Measurements from ENCODE around the gene IL17D. TPM values are rescaled to one million over a fixed set of nuclear protein-coding genes. Genes with fewer than 3 reads are reported as not detected.

The IL17D gene
- total RNA-seq, 2 donors from 2014 or later = 0.66 to 0.78 TPM

- no peak for TF ChIP-seq POLR2A (IDR thresholded peaks at IDR 0.05)
- H3K4me1 ChIP-seq = no peaks in the 10 kb centered on the region
- WGBS, 2 donors = 96 to 100% methylated on average over 1 of the region's 1 CpG
- no peaks in the 10 kb centered on the region for H3K36me3 ChIP-seq (replicated peaks in 1 of 2; ENCODE audit: insufficient read depth in 1 of 2, low read depth in 2 of 2)
- no peaks in the 10 kb centered on the region for H3K9me3 ChIP-seq
- ATAC-seq (no peak), DNase-seq (no peak)
- no peak overlapping the region for H3K4me3 ChIP-seq
- H3K27me3 ChIP-seq = no peaks in the 10 kb centered on the region
- H3K27ac ChIP-seq = no peak overlapping the region
- intact Hi-C loops (cut with DNase I) = no loop called here
Observed at GRCh38 chr13:20682061-20682460, 21.4 kb upstream of the IL17D start.

- DNase-seq = no peak
- WGBS, 2 donors = 81 to 90% methylated on average over 4 of the region's 4 CpGs
- intact Hi-C loops (cut with DNase I) = no loop called here
Observed at GRCh38 chr13:20684041-20684440, 19.5 kb upstream of the IL17D start.

GRCh38 chr13:20684546-20684945 is 19.0 kb upstream of the IL17D start:
- H3K27ac ChIP-seq = no peak overlapping the region
- no peaks in the 10 kb centered on the region for H3K4me1 ChIP-seq
- 60 to 83% methylated on average over 17 to 18 of the region's 18 CpGs for WGBS, 2 donors
- H3K9me3 ChIP-seq = no peaks in the 10 kb centered on the region
- TF ChIP-seq CTCF (IDR thresholded peaks at IDR 0.05) (no peak), POLR2A (IDR thresholded peaks at IDR 0.05) (no peak)
- no peak overlapping the region for H3K4me3 ChIP-seq
- H3K36me3 ChIP-seq (replicated peaks in 1 of 2; ENCODE audit: insufficient read depth in 1 of 2, low read depth in 2 of 2) = no peaks in the 10 kb centered on the region
- intact Hi-C loops (cut with DNase I) = no loop called here
- ATAC-seq = no peak
- H3K27me3 ChIP-seq = no peaks in the 10 kb centered on the region
- DNase-seq = no peak

More at GRCh38 chr13:20684041-20684440, 19.5 kb upstream of the IL17D start:
- Histone ChIP-seq H3K27me3 (no peaks in the 10 kb centered on the region), H3K27ac (no peak overlapping the region), H3K9me3 (no peaks in the 10 kb centered on the region), H3K36me3 (replicated peaks in 1 of 2; ENCODE audit: insufficient read depth in 1 of 2, low read depth in 2 of 2) (no peaks in the 10 kb centered on the region), H3K4me3 (no peak overlapping the region), H3K4me1 (no peaks in the 10 kb centered on the region)
- ATAC-seq = no peak
- TF ChIP-seq CTCF (IDR thresholded peaks at IDR 0.05) (no peak), POLR2A (IDR thresholded peaks at IDR 0.05) (no peak)

- Histone ChIP-seq H3K4me1 (no peaks in the 10 kb centered on the region), H3K4me3 (no peak overlapping the region), H3K36me3 (replicated peaks in 1 of 2; ENCODE audit: insufficient read depth in 1 of 2, low read depth in 2 of 2) (no peaks in the 10 kb centered on the region), H3K27ac (no peak overlapping the region), H3K9me3 (no peaks in the 10 kb centered on the region), H3K27me3 (no peaks in the 10 kb centered on the region)
- WGBS, 2 donors = 81 to 82% methylated on average over 6 of the region's 6 CpGs
- no peak for DNase-seq
- ATAC-seq = no peak
- TF ChIP-seq CTCF (IDR thresholded peaks at IDR 0.05) = no peak
- intact Hi-C loops (cut with DNase I) = no loop called here
Observed at GRCh38 chr13:20685092-20685491, 18.4 kb upstream of the IL17D start.

- WGBS, 2 donors = 91 to 100% methylated on average over 1 of the region's 1 CpG
- DNase-seq (no peak), ATAC-seq (no peak)
- H3K9me3 ChIP-seq = no peaks in the 10 kb centered on the region
- no peak overlapping the region for H3K4me3 ChIP-seq
- TF ChIP-seq CTCF (IDR thresholded peaks at IDR 0.05) (no peak), POLR2A (IDR thresholded peaks at IDR 0.05) (no peak)
- no peaks in the 10 kb centered on the region for H3K4me1 ChIP-seq
- no peak overlapping the region for H3K27ac ChIP-seq
- no peaks in the 10 kb centered on the region for H3K36me3 ChIP-seq (replicated peaks in 1 of 2; ENCODE audit: insufficient read depth in 1 of 2, low read depth in 2 of 2)
- no peaks in the 10 kb centered on the region for H3K27me3 ChIP-seq
- intact Hi-C loops (cut with DNase I) = no loop called here
Observed at GRCh38 chr13:20686167-20686566, 17.3 kb upstream of the IL17D start.

Data from body of pancreas (tissue), 4 donors.